Suprapubic skin (tissue), 4 donors: Measurements from ENCODE around the gene LCNL1. TPM values are rescaled to one million over a fixed set of nuclear protein-coding genes. Genes with fewer than 3 reads are reported as not detected.

Source experiments
- DNase-seq, 2 donors: peaks; one replicate each; pipeline ENCODE4 v3.0.0-alpha.2; 2019; ENCODE audit warnings: low spot score in 2 of 2
- H3K27ac ChIP-seq: fragments of 200-600 bp; sonication (generic); one replicate; pipeline ENCODE4 v1.5.1; 2019
- H3K27me3 ChIP-seq: fragments of 200-600 bp; sonication (generic); one replicate; pipeline ENCODE4 v1.5.1; 2019
- H3K36me3 ChIP-seq: fragments of 200-600 bp; sonication (generic); one replicate; pipeline ENCODE4 v1.5.1; 2019
- H3K4me1 ChIP-seq: fragments of 200-600 bp; sonication (generic); one replicate; pipeline ENCODE4 v1.5.1; 2019
- H3K4me3 ChIP-seq: fragments of 200-600 bp; sonication (generic); one replicate; pipeline ENCODE4 v1.5.1; 2019; ENCODE audit warnings: mild to moderate bottlenecking
- H3K9me3 ChIP-seq: fragments of 200-600 bp; sonication (generic); one replicate; pipeline ENCODE4 v1.5.1; 2019
- EP300 ChIP-seq: sonication (generic); formaldehyde crosslinking; IDR thresholded peaks from one replicate; pipeline ENCODE4 v1.6.1; 2017; ENCODE audit warnings: antibody characterized with exemption
- POLR2A ChIP-seq, 2 donors: fragments of 450-650 bp; IDR thresholded peaks; one replicate each; pipeline ENCODE4 v1.6.1; 2017; ENCODE audit warnings: antibody characterized with exemption in 2 of 2, mild to moderate bottlenecking in 2 of 2, moderate library complexity in 2 of 2
- POLR2AphosphoS5 ChIP-seq, 3 donors: sonication (generic); formaldehyde crosslinking; IDR thresholded peaks; one replicate each; pipeline ENCODE4 v1.6.1; 2017; ENCODE audit warnings: antibody characterized with exemption in 3 of 3
- WGBS: methylation state at CpG from one replicate; pipeline ENCODE4 v1.1.5; 2018; 5-methylcytosine and 5-hydroxymethylcytosine counted together
- total RNA-seq, 4 donors: library from RNA; depleted of rRNA; stranded (reverse); fragments of >200 nt; gene quantifications; one replicate each; pipeline ENCODE4 v1.1.0, GENCODE V29; 2016
- TF ChIP-seq, protein P1 (sequence below), 2 donors: fragments of 200-600 bp in 1 of 2; fragments of 450-650 bp in 1 of 2; sonication (generic) in 1 of 2; IDR thresholded peaks; one replicate each; pipeline ENCODE4 v1.5.1; 2016 to 2019; ENCODE audit warnings: antibody characterized with exemption in 2 of 2, mild to moderate bottlenecking in 1 of 2, moderate library complexity in 1 of 2

Gene LCNL1
- total RNA-seq, 4 donors from 2014 or later = 0.18 to 0.40 TPM; not detected in 2

DNA sequence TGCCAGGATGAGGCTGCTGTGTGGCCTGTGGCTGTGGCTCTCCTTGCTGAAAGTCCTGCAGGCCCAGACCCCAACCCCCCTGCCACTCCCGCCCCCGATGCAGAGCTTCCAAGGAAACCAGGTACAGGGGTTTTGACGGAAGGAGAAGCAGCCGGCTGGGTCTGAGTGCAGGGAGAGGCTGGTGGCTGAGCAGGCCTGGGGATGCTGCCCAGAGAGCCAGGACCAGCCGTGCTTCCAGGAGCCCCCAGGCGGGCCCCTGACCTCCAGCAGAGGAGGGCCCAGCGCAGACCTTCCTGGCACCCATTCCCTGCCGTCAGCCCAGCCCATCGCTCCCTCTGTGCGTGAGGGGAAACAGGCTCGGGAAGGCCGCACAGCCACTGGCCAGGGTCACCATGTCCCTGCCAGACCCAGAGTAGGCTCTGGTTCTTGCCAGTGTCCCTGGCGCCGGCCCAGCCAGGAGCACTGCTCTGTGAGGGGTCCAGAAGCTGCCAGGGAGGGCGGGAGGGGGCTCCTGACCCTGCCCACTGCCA is 30.4 kb upstream of the LCNL1 start:
- no peak for TF ChIP-seq EP300
- no peak for TF ChIP-seq POLR2A (IDR thresholded peaks at IDR 0.05)
- TF ChIP-seq POLR2AphosphoS5 (IDR thresholded peaks at IDR 0.05) = no peak
- TF ChIP-seq, protein P1, sequence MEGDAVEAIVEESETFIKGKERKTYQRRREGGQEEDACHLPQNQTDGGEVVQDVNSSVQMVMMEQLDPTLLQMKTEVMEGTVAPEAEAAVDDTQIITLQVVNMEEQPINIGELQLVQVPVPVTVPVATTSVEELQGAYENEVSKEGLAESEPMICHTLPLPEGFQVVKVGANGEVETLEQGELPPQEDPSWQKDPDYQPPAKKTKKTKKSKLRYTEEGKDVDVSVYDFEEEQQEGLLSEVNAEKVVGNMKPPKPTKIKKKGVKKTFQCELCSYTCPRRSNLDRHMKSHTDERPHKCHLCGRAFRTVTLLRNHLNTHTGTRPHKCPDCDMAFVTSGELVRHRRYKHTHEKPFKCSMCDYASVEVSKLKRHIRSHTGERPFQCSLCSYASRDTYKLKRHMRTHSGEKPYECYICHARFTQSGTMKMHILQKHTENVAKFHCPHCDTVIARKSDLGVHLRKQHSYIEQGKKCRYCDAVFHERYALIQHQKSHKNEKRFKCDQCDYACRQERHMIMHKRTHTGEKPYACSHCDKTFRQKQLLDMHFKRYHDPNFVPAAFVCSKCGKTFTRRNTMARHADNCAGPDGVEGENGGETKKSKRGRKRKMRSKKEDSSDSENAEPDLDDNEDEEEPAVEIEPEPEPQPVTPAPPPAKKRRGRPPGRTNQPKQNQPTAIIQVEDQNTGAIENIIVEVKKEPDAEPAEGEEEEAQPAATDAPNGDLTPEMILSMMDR (IDR thresholded peaks at IDR 0.05) = no peak
- Histone ChIP-seq H3K36me3 (no peaks in the 10 kb centered on the region), H3K9me3 (no peaks in the 10 kb centered on the region), H3K4me1 (peaks cover 29% of the 10 kb centered on the region), H3K4me3 (no peak overlapping the region), H3K27me3 (no peaks in the 10 kb centered on the region), H3K27ac (no peak overlapping the region)
- 58% methylated on average over 9 of the region's 15 CpGs for WGBS
- DNase-seq = no peak

DNA sequence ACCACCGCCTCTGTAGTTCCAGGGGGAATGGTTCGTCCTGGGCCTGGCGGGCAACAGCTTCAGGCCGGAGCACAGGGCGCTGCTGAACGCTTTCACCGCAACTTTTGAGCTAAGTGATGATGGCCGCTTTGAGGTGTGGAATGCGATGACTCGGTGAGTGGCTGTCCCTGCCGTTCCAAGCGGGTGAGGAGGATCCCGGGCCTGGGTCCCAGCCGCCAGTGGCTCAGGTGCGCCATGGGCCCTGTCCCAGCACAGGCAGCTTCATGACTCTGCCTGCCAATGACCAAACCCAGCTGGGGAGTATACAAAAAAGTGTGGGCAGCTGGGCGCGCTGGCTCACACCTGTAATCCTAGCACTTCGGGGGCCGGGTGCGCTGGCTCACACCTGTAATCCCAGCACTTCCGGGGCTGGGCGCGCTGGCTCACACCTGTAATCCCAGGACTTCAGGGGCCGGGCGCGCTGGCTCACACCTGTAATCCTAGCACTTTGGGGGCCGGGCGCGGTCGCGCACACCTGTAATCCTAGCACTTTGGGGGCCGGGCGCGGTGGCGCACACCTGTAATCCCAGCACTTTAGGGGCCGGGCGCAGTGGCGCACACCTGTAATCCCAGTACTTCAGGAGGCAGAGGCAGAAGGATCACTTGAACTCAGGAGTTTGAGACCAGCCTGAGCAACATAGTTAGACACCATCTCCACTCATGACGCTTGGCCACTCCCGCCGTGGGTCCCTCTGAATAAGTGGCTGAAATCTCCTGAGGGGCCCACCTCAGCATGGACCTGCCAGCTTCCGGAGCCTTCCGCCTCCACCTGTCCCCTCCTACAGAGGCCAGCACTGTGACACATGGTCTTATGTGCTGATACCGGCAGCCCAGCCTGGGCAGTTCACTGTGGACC is 29.7 kb upstream of the LCNL1 start:
- Histone ChIP-seq H3K27ac (no peak overlapping the region), H3K27me3 (no peaks in the 10 kb centered on the region), H3K36me3 (no peaks in the 10 kb centered on the region), H3K4me1 (peaks cover 23% of the 10 kb centered on the region), H3K9me3 (no peaks in the 10 kb centered on the region), H3K4me3 (no peak overlapping the region)
- no peak for DNase-seq
- 93% methylated on average over 9 of the region's 44 CpGs for WGBS
- TF ChIP-seq POLR2A (IDR thresholded peaks at IDR 0.05) (no peak), EP300 (no peak), POLR2AphosphoS5 (IDR thresholded peaks at IDR 0.05) (no peak)
- TF ChIP-seq, protein P1 (IDR thresholded peaks at IDR 0.05) = no peak

DNA sequence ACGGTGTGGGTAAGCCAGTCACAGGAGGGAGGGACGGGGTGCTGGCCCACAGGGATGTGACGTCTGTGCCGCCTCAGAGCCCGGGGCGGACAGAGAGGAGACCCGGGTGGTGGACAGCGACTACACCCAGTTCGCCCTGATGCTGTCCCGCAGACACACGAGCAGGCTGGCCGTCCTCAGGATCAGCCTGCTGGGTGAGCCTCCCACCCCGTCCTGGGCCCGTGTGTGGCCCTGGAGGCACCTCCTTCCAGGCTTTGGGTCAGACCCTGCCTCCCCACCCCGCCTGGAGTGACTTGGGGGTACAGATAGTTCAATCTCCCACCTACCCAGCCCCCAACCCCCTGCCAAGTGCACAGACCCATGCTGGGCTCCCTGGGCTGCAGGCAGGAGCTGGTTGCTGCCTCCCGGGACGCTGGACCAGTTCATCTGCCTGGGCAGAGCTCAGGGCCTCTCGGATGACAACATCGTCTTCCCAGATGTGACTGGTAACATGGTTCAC is 29.0 kb upstream of the LCNL1 start:
- Histone ChIP-seq H3K4me1 (peaks cover 20% of the 10 kb centered on the region), H3K4me3 (no peak overlapping the region), H3K36me3 (no peaks in the 10 kb centered on the region), H3K27me3 (no peaks in the 10 kb centered on the region), H3K27ac (no peak overlapping the region), H3K9me3 (no peaks in the 10 kb centered on the region)
- TF ChIP-seq POLR2AphosphoS5 (IDR thresholded peaks at IDR 0.05) (no peak), POLR2A (IDR thresholded peaks at IDR 0.05) (no peak), EP300 (no peak)
- TF ChIP-seq, protein P1 (IDR thresholded peaks at IDR 0.05) = no peak
- WGBS = 78% methylated on average over 5 of the region's 19 CpGs
- no peak for DNase-seq

DNA sequence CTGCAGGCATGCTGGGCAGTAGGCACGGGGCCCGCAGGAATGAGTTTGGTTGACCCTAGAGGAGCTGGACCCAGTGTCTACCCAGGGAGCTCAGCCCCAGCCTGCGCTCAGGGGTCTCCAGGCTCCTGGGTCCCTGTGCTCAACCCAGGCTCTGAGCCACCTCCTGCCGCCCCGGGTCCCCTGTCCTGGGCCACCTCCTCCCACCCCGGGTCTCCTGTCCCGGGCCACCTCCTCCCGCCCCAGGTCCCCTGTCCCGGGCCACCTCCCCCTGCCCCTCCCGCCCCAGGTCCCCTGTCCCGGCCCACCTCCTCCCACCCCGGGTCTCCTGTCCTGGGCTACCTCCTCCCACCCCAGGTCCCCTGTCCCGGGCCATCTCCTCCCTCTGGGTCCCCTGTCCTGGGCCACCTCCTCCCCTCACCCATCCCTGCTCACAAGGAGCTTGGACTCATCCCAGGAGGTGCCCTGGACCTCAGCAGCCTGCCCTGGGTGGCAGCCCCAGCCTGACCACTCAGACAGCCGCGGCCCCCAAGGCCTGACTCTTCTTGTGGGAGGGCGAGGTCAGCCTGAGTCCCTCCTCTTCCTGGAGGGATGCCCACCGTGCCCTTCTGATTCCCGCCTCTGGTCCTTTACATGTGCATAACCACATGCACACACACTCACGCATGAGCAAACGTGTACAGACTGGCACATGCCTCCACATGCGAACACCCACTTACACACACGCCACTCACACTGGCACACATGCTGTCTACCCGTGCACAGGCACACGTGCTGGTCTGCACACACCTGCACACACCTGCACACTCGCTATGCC is 28.3 kb upstream of the LCNL1 start:
- TF ChIP-seq POLR2AphosphoS5 (IDR thresholded peaks at IDR 0.05) = no peak
- no peak for TF ChIP-seq POLR2A (IDR thresholded peaks at IDR 0.05)
- no peak for TF ChIP-seq EP300
- TF ChIP-seq, protein P1 (IDR thresholded peaks at IDR 0.05) = no peak
- no peaks in the 10 kb centered on the region for H3K36me3 ChIP-seq
- peaks cover 17% of the 10 kb centered on the region for H3K4me1 ChIP-seq
- H3K4me3 ChIP-seq = no peak overlapping the region
- WGBS = 87% methylated on average over 23 of the region's 25 CpGs
- no peaks in the 10 kb centered on the region for H3K9me3 ChIP-seq
- H3K27me3 ChIP-seq = no peaks in the 10 kb centered on the region
- no peak for DNase-seq
- no peak overlapping the region for H3K27ac ChIP-seq
